MM.1S (cell line): ENCODE data around the gene ING5.

ENCODE experiments used
- DNase-seq: peaks from one replicate; pipeline ENCODE4 v3.0.0-alpha.2; 2015
- H2AFZ ChIP-seq: fragments of 300-600 bp; sonication (generic); 2 replicates; pipeline ENCODE4 v1.6.0; 2016; ENCODE audit warnings: antibody characterized with exemption, low read length
- H3F3A ChIP-seq: fragments of 300-600 bp; sonication (generic); 2 replicates; pipeline ENCODE4 v1.6.1; 2016; ENCODE audit warnings: mild to moderate bottlenecking, antibody characterized with exemption, low read length, moderate library complexity, mixed read lengths; ENCODE audit not compliant: insufficient read depth
- H3K27ac ChIP-seq: fragments of 300-600 bp; sonication (generic); 2 replicates; pipeline ENCODE4 v1.5.1; 2016; ENCODE audit warnings: mild to moderate bottlenecking, low read length
- H3K27me3 ChIP-seq: fragments of 300-600 bp; sonication (generic); replicated peaks from 2 replicates; pipeline ENCODE4 v1.6.0; 2016; ENCODE audit warnings: low read length; ENCODE audit not compliant: insufficient read depth
- H3K36me3 ChIP-seq: fragments of 300-600 bp; sonication (generic); replicated peaks from 2 replicates; pipeline ENCODE4 v1.6.1; 2016; ENCODE audit warnings: mild to moderate bottlenecking, low read length, mixed read lengths; ENCODE audit not compliant: insufficient read depth
- H3K4me1 ChIP-seq: fragments of 300-600 bp; sonication (generic); 2 replicates; pipeline ENCODE4 v1.6.1; 2016; ENCODE audit warnings: low read length, mixed read lengths
- H3K4me2 ChIP-seq: fragments of 300-600 bp; sonication (generic); 2 replicates; pipeline ENCODE4 v1.6.0; 2016; ENCODE audit warnings: low read depth, low read length
- H3K4me3 ChIP-seq: fragments of 300-600 bp; sonication (generic); 2 replicates; pipeline ENCODE4 v1.5.1; 2016; ENCODE audit warnings: low read length, mixed read lengths
- H3K79me2 ChIP-seq: fragments of 300-600 bp; sonication (generic); 2 replicates; pipeline ENCODE4 v1.6.1; 2016; ENCODE audit warnings: mixed run types, low read length, mixed read lengths
- H3K9ac ChIP-seq: fragments of 300-600 bp; sonication (generic); 2 replicates; pipeline ENCODE4 v1.6.1; 2016; ENCODE audit warnings: low read length, mixed read lengths
- H3K9me2 ChIP-seq: fragments of 300-600 bp; sonication (generic); replicated peaks from 2 replicates; pipeline ENCODE4 v1.6.1; 2016; ENCODE audit warnings: mild to moderate bottlenecking, low read length, mixed read lengths; ENCODE audit not compliant: insufficient read depth
- H3K9me3 ChIP-seq: fragments of 300-600 bp; sonication (generic); replicated peaks from 2 replicates; pipeline ENCODE4 v1.6.1; 2016; ENCODE audit warnings: mild to moderate bottlenecking, low read length, mixed read lengths; ENCODE audit not compliant: insufficient read depth
- H4K20me1 ChIP-seq: fragments of 300-600 bp; sonication (generic); 2 replicates; pipeline ENCODE4 v1.6.1; 2016; ENCODE audit warnings: mild to moderate bottlenecking, low read length, moderate library complexity, mixed read lengths; ENCODE audit not compliant: insufficient read depth
- CTCF ChIP-seq: fragments of 300-600 bp; sonication (generic); IDR thresholded peaks from 2 replicates; pipeline ENCODE4 v1.5.1; 2016; ENCODE audit warnings: antibody characterized with exemption, low read length, mixed read lengths
- EZH2 ChIP-seq: fragments of 300-600 bp; sonication (generic); optimal IDR thresholded peaks from 2 replicates; pipeline ENCODE3; 2017; ENCODE audit warnings: low read depth, mild to moderate bottlenecking, antibody characterized with exemption, low read length, mixed read lengths
- EZH2phosphoT487 ChIP-seq: fragments of 300-600 bp; sonication (generic); IDR thresholded peaks from 2 replicates; pipeline ENCODE4 v1.6.1; 2018; ENCODE audit warnings: antibody characterized with exemption, low read length

Gene ING5

DNA sequence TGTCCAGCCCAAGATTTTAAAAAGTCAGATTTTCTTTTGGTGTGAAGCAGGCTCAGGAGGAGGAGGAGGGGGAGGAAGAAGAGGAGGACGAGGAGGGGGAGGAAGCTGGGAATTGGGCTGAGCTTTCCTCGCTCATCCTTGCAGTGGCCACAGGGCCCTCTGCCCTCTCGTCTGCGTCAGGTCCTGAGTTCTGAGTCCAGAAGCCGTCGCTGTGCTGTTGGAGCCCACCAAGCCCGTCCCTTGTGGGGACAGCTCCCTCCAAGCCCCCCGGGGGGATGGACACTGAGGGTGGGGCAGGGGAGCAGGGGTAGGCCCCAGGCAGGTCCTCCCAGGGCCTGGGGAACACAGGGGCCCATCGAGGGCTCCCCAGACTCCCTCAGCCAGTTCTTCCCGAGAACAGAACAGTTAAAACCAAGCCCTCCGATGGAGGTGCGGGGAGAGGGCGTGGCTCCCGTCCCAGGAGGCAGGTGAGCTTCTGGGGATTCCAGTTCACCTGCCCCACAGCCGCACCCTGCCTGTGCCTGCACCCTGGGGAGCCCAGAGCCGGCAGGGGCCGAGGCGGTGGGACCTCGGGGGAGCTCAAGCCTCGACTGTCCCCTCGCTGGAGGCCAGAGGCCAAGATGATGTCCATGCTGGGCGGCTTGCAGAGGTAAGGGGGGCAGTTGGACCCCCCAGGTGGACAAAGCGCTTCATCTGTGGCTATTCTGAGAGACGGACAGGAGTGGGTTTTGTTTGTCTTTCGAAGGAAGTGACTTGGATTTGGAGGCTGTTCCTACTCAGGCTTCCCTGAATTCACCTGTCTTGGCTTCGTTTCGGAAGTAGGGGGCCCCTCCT is 74.7 kb downstream of the ING5 start, which contains the start of gene GAL3ST2:
Gene GAL3ST2, plus strand, starts transcription at position 487 of the 834 bp plus-strand sequence. Its CDS starts 134 bp downstream, at position 621.
- no peak within 1 kb of the TSS for H3K4me2 ChIP-seq

DNA sequence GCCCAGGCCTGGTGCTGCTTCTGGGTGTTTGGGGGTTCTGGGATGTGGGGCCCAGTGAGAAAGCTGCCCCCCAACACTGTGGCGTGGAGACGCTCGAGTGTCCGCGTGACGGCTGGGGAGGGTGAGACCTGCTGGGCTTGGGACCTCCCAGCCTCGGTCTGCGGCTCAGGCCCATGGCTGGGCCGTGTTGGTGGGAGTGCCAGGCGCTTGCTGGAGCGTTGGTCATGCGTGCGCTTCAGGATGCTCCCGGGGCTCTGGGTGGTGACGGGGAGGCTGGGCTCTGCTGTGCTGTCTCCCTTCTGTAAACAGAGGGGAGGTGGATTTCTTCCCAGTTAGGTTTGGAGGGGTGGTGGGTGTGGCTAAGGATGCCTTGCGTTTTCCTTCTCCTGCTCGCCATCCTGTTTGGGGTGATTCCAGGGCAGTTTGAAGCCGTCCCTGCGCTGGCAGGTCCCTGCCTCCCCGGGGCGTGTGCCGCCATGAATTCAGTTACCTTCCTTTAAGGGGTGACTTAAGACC is 75.4 kb downstream of the ING5 start:
- Histone ChIP-seq H3K79me2 (no peaks in the 10 kb centered on the region), H3K4me3 (no peak overlapping the region), H3K27ac (no peak overlapping the region), H4K20me1 (no peaks in the 10 kb centered on the region), H3K9me3 (no peaks in the 10 kb centered on the region), H2AFZ (no peak overlapping the region), H3F3A (no peaks in the 10 kb centered on the region; the same call in 1 of the 2 replicates), H3K4me1 (peaks cover 5% of the 10 kb centered on the region; the same call in 1 of the 2 replicates), H3K9ac (no peak overlapping the region), H3K4me2 (no peak overlapping the region), H3K27me3 (peaks cover 36% of the 10 kb centered on the region), H3K9me2 (no peaks in the 10 kb centered on the region), H3K36me3 (no peaks in the 10 kb centered on the region)
- TF ChIP-seq EZH2 (no peak), CTCF (no peak), EZH2phosphoT487 (no peak)
- no peak for DNase-seq

More for the DNA sequence above, 74.7 kb downstream of the ING5 start, which contains the start of gene GAL3ST2:
- DNase-seq: no peak
- no peak within 1 kb of the TSS for H3K27ac ChIP-seq
- H3F3A ChIP-seq: no peaks in the 10 kb centered on the region; the same call in 1 of the 2 replicates
- no peaks in the 10 kb centered on the region for H3K9me3 ChIP-seq
- no peak within 1 kb of the TSS for H3K9ac ChIP-seq
- peaks cover 36% of the 10 kb centered on the region for H3K27me3 ChIP-seq
- H3K79me2 ChIP-seq: no peaks in the 10 kb centered on the region
- H3K4me3 ChIP-seq: no peak within 1 kb of the TSS
- H3K36me3 ChIP-seq: no peaks in the 10 kb centered on the region
- H4K20me1 ChIP-seq: no peaks in the 10 kb centered on the region
- no peak for TF ChIP-seq EZH2
- no peak for TF ChIP-seq EZH2phosphoT487
- no peak for TF ChIP-seq CTCF
- H3K9me2 ChIP-seq: no peaks in the 10 kb centered on the region
- H3K4me1 ChIP-seq: peaks cover 5% of the 10 kb centered on the region; the same call in 1 of the 2 replicates
- H2AFZ ChIP-seq: no peak within 1 kb of the TSS

DNA sequence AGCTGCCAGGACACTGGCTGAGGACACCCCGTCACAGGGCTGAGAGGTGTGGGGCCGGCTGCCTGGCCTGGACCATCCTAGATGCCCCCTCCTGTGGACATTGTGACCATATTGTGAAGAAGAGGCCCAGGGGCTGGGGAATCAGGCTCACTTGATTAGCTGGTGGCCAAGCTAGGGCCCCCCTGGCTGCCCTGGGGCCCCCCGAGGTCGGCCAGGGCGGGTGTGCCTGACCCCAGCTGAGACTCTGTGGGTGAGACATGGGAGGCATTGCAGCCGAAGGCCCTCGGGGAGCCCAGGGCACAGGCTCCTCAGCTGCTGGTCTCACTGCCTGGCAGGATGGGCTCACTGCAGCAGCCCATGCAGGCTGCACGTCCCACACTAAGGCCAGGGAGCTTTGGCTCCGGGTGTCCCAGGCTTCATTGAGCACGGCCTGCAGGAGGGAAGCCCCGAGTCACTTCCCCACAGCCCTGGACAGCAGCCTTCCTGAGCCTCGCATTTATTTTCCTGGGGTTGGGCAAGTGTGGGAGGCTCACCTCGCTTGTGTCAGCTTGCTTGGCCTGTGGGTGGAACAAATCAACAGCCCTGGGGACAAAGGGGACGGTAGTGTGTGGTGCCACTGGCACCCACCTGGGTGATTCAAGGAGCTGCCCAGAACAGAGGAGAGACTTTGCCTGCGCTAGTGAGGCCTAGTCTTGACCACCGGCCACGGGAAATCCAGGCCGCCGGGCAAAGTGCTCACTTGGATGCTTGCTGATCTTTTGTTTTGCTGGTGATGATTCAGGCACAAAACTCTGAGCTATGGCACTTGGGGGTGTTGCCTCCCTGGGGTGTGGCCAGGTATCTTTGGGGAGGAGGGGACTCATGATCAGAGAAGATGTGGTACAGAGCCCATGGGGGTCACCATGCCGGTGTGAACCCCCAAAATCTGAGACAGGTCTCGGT is 76.1 kb downstream of the ING5 start:
- Histone ChIP-seq H3K9me2 (no peaks in the 10 kb centered on the region), H2AFZ (no peak overlapping the region), H4K20me1 (no peaks in the 10 kb centered on the region), H3K27me3 (peaks cover 36% of the 10 kb centered on the region), H3K9me3 (no peaks in the 10 kb centered on the region), H3K4me1 (no peaks in the 10 kb centered on the region), H3K4me2 (no peak overlapping the region), H3K79me2 (no peaks in the 10 kb centered on the region), H3K9ac (no peak overlapping the region), H3K27ac (no peak overlapping the region), H3K4me3 (no peak overlapping the region), H3F3A (no peaks in the 10 kb centered on the region), H3K36me3 (no peaks in the 10 kb centered on the region)
- TF ChIP-seq EZH2: no peak
- TF ChIP-seq CTCF: no peak
- no peak for TF ChIP-seq EZH2phosphoT487
- no peak for DNase-seq
